Right lobe of liver (tissue), 6 donors: ENCODE measurements around the gene CTSZ. TPM values are rescaled to one million over a fixed set of nuclear protein-coding genes. Genes with fewer than 3 reads are reported as not detected.

Experiments used
- ATAC-seq, 4 donors: fragments of 200-7000 bp; cut with Tn5 transposase; one replicate each; pipeline ENCODE4 v1.9.1; 2020; ENCODE audit warnings: mild to moderate bottlenecking in 4 of 4, moderate library complexity in 4 of 4
- DNase-seq, 3 donors: peaks; one replicate each; pipeline ENCODE4 v3.0.0-alpha.2; 2020
- H3K27ac ChIP-seq, 3 donors: fragments of 200-600 bp; one replicate each; pipeline ENCODE4 v1.8.0; 2022
- H3K27me3 ChIP-seq, 2 donors: fragments of 200-600 bp; one replicate each; pipeline ENCODE4 v1.8.0; 2022
- H3K36me3 ChIP-seq, 4 donors: fragments of 200-600 bp; sonication (generic) in 1 of 4; one replicate each; pipeline versions ENCODE4 v1.5.1 to v1.8.0; 2017 to 2022; ENCODE audit warnings: control low read depth in 1 of 4
- H3K4me1 ChIP-seq, 4 donors: fragments of 200-600 bp; sonication (generic) in 1 of 4; one replicate each; pipeline versions ENCODE4 v1.5.1 to v1.8.0; 2017 to 2022; ENCODE audit warnings: control low read depth in 1 of 4
- H3K4me3 ChIP-seq, 3 donors: fragments of 200-600 bp; one replicate each; pipeline ENCODE4 v1.8.0; 2022
- H3K9me3 ChIP-seq, 4 donors: fragments of 200-600 bp; sonication (generic) in 1 of 4; one replicate each; pipeline versions ENCODE4 v1.5.1 to v1.8.0; 2017 to 2022; ENCODE audit warnings: control low read depth in 1 of 4
- CTCF ChIP-seq, 4 donors: fragments of 200-600 bp in 3 of 4; fragments of 450-650 bp in 1 of 4; IDR thresholded peaks; one replicate each; pipeline versions ENCODE4 v1.5.1 to v1.8.0; 2016 to 2022; ENCODE audit warnings: antibody characterized with exemption in 4 of 4, mild to moderate bottlenecking in 2 of 4
- POLR2A ChIP-seq: fragments of 450-650 bp; IDR thresholded peaks from one replicate; pipeline ENCODE4 v1.6.1; 2017; ENCODE audit warnings: antibody characterized with exemption, mild to moderate bottlenecking
- WGBS: methylation state at CpG from one replicate; pipeline ENCODE4 v1.1.6; 2018; ENCODE audit warnings: low coverage, low lambda C conversion rate; ENCODE audit not compliant: insufficient coverage; ENCODE audit errors: missing lambda C conversion rate; 5-methylcytosine and 5-hydroxymethylcytosine counted together
- intact Hi-C, 2 donors: fragments of 100-400 bp; cut with DNase I; formaldehyde crosslinking; loops; one replicate each; pipeline versions ENCODE4 v1.11.2 to v1.14.1; 2022
- total RNA-seq, 6 experiments: library from RNA; depleted of rRNA in 2 of 6; stranded (reverse); fragments of >200 nt in 2 of 6; fragmentation: NEBNext Ultra II Directional in 3 of 6; extraction: Animal tissue kit (Norgen Biotek cat#: 25700) in 3 of 6; gene quantifications; one replicate each; pipeline versions ENCODE4 v1.1.0 to v1.2.4, GENCODE V29; 2016 to 2023
- donor health status: DM: no; HTN: yes; CAD: no.
- donor health status: DM: no; HTN: no; CAD: no.
- donor health status: DM: no; HTN: no; CAD: no.
- donor health status: DM: no; HTN: yes; CAD: no.
- donor health status: DM: no; HTN: yes; CAD: no.

CTSZ gene
- total RNA-seq, 6 experiments from 2014 or later: 198 to 296 (median 222) TPM

DNA sequence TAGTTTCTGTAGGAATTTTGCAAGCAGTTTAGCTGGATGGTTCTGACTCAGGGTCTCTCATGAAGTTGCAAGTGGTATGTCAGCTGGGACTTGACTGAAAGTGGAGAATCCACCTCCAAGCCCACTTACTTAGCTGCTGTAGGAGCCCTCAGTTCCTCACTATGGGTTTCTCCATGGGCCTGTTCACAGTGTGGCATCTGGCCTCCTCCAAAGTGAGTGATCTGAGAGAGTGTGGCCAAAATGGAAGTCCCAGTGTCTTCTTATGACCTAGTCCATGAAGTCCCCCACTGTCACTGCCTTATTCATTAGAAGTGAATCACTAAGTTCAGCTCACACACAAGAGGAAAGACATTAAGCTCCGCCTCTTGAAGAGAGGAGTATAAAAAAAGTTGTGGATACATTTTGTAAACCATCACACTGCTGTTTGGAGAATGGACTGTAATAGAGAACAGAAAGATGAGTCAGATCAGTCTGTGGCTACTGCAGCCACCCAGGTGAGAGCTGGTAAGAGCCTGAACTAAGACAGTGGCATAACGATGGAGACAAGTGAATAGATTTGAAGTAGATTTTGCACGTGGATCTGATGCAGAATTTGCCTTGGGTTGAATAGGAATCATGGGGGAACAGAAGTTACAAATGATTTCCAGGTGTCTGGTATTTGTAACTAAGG, 30.9 kb downstream of the CTSZ start:
- H3K4me1 ChIP-seq: no peaks in the 10 kb centered on the region
- no peaks in the 10 kb centered on the region for H3K36me3 ChIP-seq
- H3K4me3 ChIP-seq: no peak overlapping the region
- peaks cover 0 to 3% (median 0%) of the 10 kb centered on the region in 4 donors for H3K9me3 ChIP-seq
- intact Hi-C loops: no loop called here
- DNase-seq: no peak
- no peak overlapping the region for H3K27ac ChIP-seq
- ATAC-seq: no peak
- no peaks in the 10 kb centered on the region for H3K27me3 ChIP-seq
- TF ChIP-seq POLR2A (no peak), CTCF (IDR thresholded peaks at IDR 0.05) (no peak)
- WGBS: 87% methylated on average over 3 of the region's 3 CpGs

- Histone ChIP-seq H3K27ac (no peak overlapping the region), H3K36me3 (no peaks in the 10 kb centered on the region), H3K9me3 (peaks cover 0 to 3% (median 0%) of the 10 kb centered on the region in 4 donors), H3K4me3 (no peak overlapping the region), H3K27me3 (no peaks in the 10 kb centered on the region), H3K4me1 (no peaks in the 10 kb centered on the region)
- WGBS: 68% methylated on average over 1 of the region's 1 CpG
- intact Hi-C loops: no loop called here
- ATAC-seq (no peak), DNase-seq (no peak)
- no peak for TF ChIP-seq CTCF (IDR thresholded peaks at IDR 0.05)
- TF ChIP-seq POLR2A: no peak
Measured at GRCh38 chr20:58975353-58975752, 31.7 kb downstream of the CTSZ start.

- Histone ChIP-seq H3K27ac (no peak overlapping the region), H3K36me3 (no peaks in the 10 kb centered on the region), H3K27me3 (no peaks in the 10 kb centered on the region), H3K4me3 (no peak overlapping the region), H3K4me1 (no peaks in the 10 kb centered on the region), H3K9me3 (peaks cover 0 to 3% (median 0%) of the 10 kb centered on the region in 4 donors)
- ATAC-seq (no peak), DNase-seq (no peak)
- WGBS: 71% methylated on average over 2 of the region's 3 CpGs
- TF ChIP-seq CTCF (IDR thresholded peaks at IDR 0.05) (no peak), POLR2A (no peak)
- intact Hi-C loops: no loop called here
Measured at GRCh38 chr20:58973866-58974265, 33.2 kb downstream of the CTSZ start.

DNA sequence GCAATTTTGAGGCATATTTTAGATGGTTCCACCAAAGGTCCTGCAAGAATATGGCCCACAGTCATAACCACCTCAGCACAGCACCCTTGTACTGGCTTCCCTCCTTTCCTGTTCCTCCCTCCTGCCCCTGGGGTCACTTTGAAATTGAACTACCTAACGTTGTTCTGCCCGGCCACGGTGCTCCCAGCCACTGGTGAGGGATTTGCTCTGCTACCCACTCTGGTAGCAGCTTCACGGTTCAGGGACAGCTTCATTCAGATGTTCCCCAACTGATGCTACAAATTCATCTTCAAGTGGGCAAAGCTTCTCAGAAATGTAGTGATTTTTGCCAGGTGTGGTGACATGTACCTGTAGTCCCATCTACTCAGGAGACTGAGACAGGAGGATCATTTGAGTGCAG, 33.9 kb downstream of the CTSZ start:
- DNase-seq: no peak
- Histone ChIP-seq H3K27ac (no peak overlapping the region), H3K4me3 (no peak overlapping the region), H3K4me1 (no peaks in the 10 kb centered on the region), H3K9me3 (peaks cover 0 to 3% (median 0%) of the 10 kb centered on the region in 4 donors), H3K36me3 (no peaks in the 10 kb centered on the region), H3K27me3 (no peaks in the 10 kb centered on the region)
- WGBS: 76% methylated on average over 4 of the region's 4 CpGs
- ATAC-seq: no peak
- TF ChIP-seq POLR2A (no peak), CTCF (IDR thresholded peaks at IDR 0.05) (no peak)
- intact Hi-C loops: no loop called here
